ENCODE results near the gene CTCF.

Gene CTCF

GRCh38 chr16:67685388-67686112 lies 123.2 kb downstream of the CTCF start:
- DNase-seq (ENCODE audit: low read depth): no peak
